ENCODE measurements around the gene ACER1.

The ACER1 gene

DNA sequence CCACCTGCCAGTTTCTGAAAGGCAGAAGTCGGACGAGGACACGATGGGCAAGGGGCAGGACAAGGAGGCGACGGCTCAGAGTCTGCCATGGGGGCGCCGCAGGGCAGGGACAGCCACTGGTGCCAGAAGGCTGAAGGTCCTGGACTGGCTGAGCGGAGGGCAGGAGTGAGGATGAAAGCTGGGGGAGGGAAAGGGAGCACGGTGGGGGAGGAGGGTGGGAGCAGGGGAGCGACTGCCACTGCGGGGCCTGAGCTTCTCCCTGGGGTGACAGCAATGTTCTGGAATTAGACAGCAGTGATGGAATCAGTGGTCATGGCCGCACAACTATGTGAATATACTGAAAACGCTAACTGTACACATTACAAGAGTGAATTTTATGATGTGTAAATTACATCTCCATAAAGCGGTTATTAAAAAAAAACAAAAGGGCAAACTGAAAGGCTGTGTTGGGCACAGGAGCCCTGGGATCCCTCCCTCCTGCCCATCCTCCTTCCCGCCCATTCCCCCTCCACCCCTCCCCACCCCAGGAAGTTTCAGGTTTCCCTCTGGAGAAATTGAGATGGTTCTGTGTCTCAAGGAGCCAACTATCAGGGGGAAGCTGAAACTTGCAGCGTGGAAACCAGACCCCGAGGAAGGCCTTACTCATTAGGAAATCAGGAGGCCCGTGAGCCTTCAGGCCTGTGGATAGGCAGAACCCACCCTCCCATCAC is 69.5 kb downstream of the ACER1 start:
- no peak for DNase-seq

DNA sequence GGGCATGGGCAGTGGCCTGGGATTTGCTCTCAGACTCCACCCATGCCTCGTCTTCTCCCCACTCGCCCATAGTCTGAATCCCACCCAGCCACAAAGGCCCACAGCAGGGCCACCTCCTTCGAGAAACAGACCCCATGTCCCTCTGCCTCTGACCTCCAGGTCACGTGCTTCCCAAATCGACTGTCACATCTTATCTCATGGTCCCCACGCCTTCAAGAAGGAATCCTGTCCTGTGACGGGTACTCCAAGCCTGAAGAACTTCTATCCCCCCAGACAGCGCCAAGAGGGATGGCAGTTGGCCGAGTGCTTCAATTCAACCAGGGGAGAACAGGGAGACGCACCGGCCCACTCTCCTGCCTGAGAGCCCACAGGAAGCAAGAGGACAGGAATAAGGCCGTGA is 70.1 kb downstream of the ACER1 start:
- DNase-seq, result no peak

DNA sequence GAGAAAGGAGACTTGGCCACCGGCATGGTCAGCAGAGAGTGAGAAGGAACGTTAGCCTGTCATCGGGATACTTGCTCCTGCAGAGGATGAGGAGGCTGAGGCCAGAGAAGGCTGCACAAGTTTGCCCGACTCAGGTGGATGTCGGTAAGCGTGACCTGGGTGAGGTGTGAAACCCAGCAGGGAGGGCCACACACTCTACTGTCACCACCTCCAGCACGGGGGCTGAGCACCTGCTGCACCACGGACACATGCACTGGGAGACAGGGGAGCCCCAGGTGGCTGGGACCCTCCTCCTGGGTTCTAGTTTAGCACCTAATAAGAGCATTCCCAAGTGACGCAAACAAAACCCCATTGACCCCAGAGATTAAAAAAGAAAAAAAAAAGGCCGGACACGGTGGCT is 70.9 kb downstream of the ACER1 start:
- DNase-seq, result no peak

GRCh38 chr19:6261883-6262282 is 71.5 kb downstream of the ACER1 start:
- no peak for DNase-seq

- DNase-seq, result peak; percentile 23 to 27
Measured at GRCh38 chr19:6260912-6261650, 72.3 kb downstream of the ACER1 start.

GRCh38 chr19:6260376-6260775 is 73.0 kb downstream of the ACER1 start:
- no peak for DNase-seq

GRCh38 chr19:6259312-6259861 is 74.0 kb downstream of the ACER1 start:
- no peak for DNase-seq

GRCh38 chr19:6258812-6259311 is 74.5 kb downstream of the ACER1 start:
- DNase-seq, result no peak
